Measurements from ENCODE around the gene AMER1.

Gene AMER1

GRCh38 chrX:64206556-64207162, 1.2 kb upstream of the AMER1 start:
- TF ChIP-seq SIN3A (IDR thresholded peaks at IDR 0.05; ENCODE audit: borderline replicate concordance, insufficient read depth, low read length), result no peak

GRCh38 chrX:64205735-64206501, 410 bp upstream of the AMER1 start:
- peak; percentile 39; the same call in 1 of the 2 replicates for TF ChIP-seq TAF1 (IDR thresholded peaks at IDR 0.05; ENCODE audit: borderline replicate concordance, insufficient read depth, low read length)
- TF ChIP-seq SIN3A (IDR thresholded peaks at IDR 0.05; ENCODE audit: borderline replicate concordance, insufficient read depth, low read length), result no peak
- TF ChIP-seq POLR2AphosphoS5 (IDR thresholded peaks at IDR 0.05; ENCODE audit: low read depth, low read length), result peak; percentile 72
- TF ChIP-seq FOXP2 (optimal IDR thresholded peaks at IDR 0.05; ENCODE audit: borderline replicate concordance, extremely low read depth, extremely low read length, insufficient read depth), result no peak

GRCh38 chrX:64204701-64205440, 637 bp downstream of the AMER1 start:
- TF ChIP-seq SIN3A (IDR thresholded peaks at IDR 0.05; ENCODE audit: borderline replicate concordance, insufficient read depth, low read length) (no peak), TAF1 (IDR thresholded peaks at IDR 0.05; ENCODE audit: borderline replicate concordance, insufficient read depth, low read length) (no peak), FOXP2 (optimal IDR thresholded peaks at IDR 0.05; ENCODE audit: borderline replicate concordance, extremely low read depth, extremely low read length, insufficient read depth) (no peak), POLR2AphosphoS5 (IDR thresholded peaks at IDR 0.05; ENCODE audit: low read depth, low read length) (no peak)
- TF ChIP-seq, protein P1, sequence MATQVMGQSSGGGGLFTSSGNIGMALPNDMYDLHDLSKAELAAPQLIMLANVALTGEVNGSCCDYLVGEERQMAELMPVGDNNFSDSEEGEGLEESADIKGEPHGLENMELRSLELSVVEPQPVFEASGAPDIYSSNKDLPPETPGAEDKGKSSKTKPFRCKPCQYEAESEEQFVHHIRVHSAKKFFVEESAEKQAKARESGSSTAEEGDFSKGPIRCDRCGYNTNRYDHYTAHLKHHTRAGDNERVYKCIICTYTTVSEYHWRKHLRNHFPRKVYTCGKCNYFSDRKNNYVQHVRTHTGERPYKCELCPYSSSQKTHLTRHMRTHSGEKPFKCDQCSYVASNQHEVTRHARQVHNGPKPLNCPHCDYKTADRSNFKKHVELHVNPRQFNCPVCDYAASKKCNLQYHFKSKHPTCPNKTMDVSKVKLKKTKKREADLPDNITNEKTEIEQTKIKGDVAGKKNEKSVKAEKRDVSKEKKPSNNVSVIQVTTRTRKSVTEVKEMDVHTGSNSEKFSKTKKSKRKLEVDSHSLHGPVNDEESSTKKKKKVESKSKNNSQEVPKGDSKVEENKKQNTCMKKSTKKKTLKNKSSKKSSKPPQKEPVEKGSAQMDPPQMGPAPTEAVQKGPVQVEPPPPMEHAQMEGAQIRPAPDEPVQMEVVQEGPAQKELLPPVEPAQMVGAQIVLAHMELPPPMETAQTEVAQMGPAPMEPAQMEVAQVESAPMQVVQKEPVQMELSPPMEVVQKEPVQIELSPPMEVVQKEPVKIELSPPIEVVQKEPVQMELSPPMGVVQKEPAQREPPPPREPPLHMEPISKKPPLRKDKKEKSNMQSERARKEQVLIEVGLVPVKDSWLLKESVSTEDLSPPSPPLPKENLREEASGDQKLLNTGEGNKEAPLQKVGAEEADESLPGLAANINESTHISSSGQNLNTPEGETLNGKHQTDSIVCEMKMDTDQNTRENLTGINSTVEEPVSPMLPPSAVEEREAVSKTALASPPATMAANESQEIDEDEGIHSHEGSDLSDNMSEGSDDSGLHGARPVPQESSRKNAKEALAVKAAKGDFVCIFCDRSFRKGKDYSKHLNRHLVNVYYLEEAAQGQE (IDR thresholded peaks at IDR 0.05; ENCODE audit: insufficient read depth in 1 of 2, low read depth in 2 of 2, low read length in 2 of 2), result no peak

DNA sequence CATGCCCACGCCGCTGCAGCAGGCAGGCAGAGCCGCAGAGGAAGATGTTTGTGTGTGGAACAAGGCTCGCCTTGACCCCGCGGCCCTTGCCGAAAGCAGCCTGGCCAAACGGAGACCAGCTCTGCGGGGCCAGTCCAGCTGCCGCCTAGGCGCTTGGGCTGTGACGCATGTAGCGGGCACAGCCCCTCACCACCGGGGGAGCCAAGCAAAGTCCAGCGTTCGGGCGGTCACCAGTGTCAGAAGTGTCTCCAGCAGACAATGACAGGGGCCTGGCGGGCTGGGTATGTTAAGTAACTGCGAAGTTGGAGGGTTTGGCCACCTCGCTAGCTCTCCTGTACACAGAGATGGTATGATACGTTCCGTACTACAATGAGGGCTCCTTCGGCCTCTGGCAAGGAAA, 1.3 kb downstream of the AMER1 start:
- TF ChIP-seq TAF1 (IDR thresholded peaks at IDR 0.05; ENCODE audit: borderline replicate concordance, insufficient read depth, low read length) (no peak), POLR2AphosphoS5 (IDR thresholded peaks at IDR 0.05; ENCODE audit: low read depth, low read length) (no peak), FOXP2 (optimal IDR thresholded peaks at IDR 0.05; ENCODE audit: borderline replicate concordance, extremely low read depth, extremely low read length, insufficient read depth) (no peak), SIN3A (IDR thresholded peaks at IDR 0.05; ENCODE audit: borderline replicate concordance, insufficient read depth, low read length) (no peak)
- TF ChIP-seq, protein P1 (IDR thresholded peaks at IDR 0.05; ENCODE audit: insufficient read depth in 1 of 2, low read depth in 2 of 2, low read length in 2 of 2), result no peak

DNA sequence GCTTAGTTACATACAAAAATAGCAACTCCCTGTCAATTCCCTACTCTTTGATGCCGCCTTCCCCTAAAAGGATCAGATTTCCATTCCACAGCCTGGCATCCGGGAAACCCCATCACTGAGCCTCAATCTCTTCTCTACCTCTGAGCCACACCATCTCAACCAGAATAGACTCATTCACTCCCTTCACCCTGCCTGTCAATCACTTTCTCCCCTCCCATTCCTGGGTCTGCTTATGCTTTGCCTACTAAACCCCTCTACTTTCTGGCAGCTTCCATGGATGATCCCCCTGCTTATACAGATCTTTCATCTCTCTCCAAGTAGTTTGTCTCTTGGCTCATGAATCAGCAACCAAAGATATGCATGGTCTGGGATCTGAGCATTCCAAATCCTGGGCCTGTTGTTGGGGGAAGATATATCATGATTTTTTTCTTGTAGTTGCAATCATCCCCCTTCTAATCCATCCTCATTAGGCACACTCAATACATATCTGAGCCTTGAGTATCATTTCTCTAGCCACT, 2.6 kb downstream of the AMER1 start:
- no peak for TF ChIP-seq FOXP2 (optimal IDR thresholded peaks at IDR 0.05; ENCODE audit: borderline replicate concordance, extremely low read depth, extremely low read length, insufficient read depth)
- no peak for TF ChIP-seq POLR2AphosphoS5 (IDR thresholded peaks at IDR 0.05; ENCODE audit: low read depth, low read length)
- TF ChIP-seq, protein P1 (IDR thresholded peaks at IDR 0.05; ENCODE audit: insufficient read depth in 1 of 2, low read depth in 2 of 2, low read length in 2 of 2), result no peak
- no peak for TF ChIP-seq TAF1 (IDR thresholded peaks at IDR 0.05; ENCODE audit: borderline replicate concordance, insufficient read depth, low read length)
